ENCODE data around the gene ZNF76.

GRCh38 chr6:35278708-35279107 is 19.2 kb downstream of the ZNF76 start:
- TF ChIP-seq CTCF (conservative IDR thresholded peaks at IDR 0.05) (no peak), EZH2 (IDR thresholded peaks at IDR 0.05; ENCODE audit: low read depth) (no peak)
